ENCODE measurements around the gene CHST8.
A peak's percentile ranks its signal among the peaks of the same experiment; 100 is the strongest.

The CHST8 gene

GRCh38 chr19:33795370-33796163 lies 173.8 kb downstream of the CHST8 start:
- peak; percentile 56 for TF ChIP-seq CTCF (conservative IDR thresholded peaks at IDR 0.05; ENCODE audit: low read depth, low read length)
- peak; percentile 85 for DNase-seq (ENCODE audit: low read depth)
- H3K4me3 ChIP-seq (ENCODE audit: low read depth, low read length), result peak overlapping the region; percentile 71

- peak within 1 kb of the TSS; percentile 71 for H3K4me3 ChIP-seq (ENCODE audit: low read depth, low read length)
- peak; percentile 60 for DNase-seq (ENCODE audit: low read depth)
- no peak for TF ChIP-seq CTCF (conservative IDR thresholded peaks at IDR 0.05; ENCODE audit: low read depth, low read length)
Observed at GRCh38 chr19:33796164-33796875, 174.6 kb downstream of the CHST8 start, which contains the start of gene KCTD15. TSS of gene KCTD15 (plus strand) at chr19:33796870. CDS start at chr19:33800455, 3,585 bp downstream.

GRCh38 chr19:33797802-33798671 lies 176.3 kb downstream of the CHST8 start:
- peak; percentile 76 for DNase-seq (ENCODE audit: low read depth)
- no peak for TF ChIP-seq CTCF (conservative IDR thresholded peaks at IDR 0.05; ENCODE audit: low read depth, low read length)
- peak overlapping the region; percentile 71 for H3K4me3 ChIP-seq (ENCODE audit: low read depth, low read length)

GRCh38 chr19:33798681-33799111 lies 176.9 kb downstream of the CHST8 start:
- no peak for TF ChIP-seq CTCF (conservative IDR thresholded peaks at IDR 0.05; ENCODE audit: low read depth, low read length)
- peak; percentile 67 for DNase-seq (ENCODE audit: low read depth)
- peak overlapping the region; percentile 71 for H3K4me3 ChIP-seq (ENCODE audit: low read depth, low read length)

- DNase-seq (ENCODE audit: low read depth), result no peak
- TF ChIP-seq CTCF (conservative IDR thresholded peaks at IDR 0.05; ENCODE audit: low read depth, low read length), result no peak
- H3K4me3 ChIP-seq (ENCODE audit: low read depth, low read length), result no peak overlapping the region
Observed at GRCh38 chr19:33799476-33799875, 177.7 kb downstream of the CHST8 start.

GRCh38 chr19:33800012-33800680 lies 178.4 kb downstream of the CHST8 start:
- no peak for DNase-seq (ENCODE audit: low read depth)
- H3K4me3 ChIP-seq (ENCODE audit: low read depth, low read length), result no peak overlapping the region
- TF ChIP-seq CTCF (conservative IDR thresholded peaks at IDR 0.05; ENCODE audit: low read depth, low read length), result no peak
